ENCODE measurements around the gene C16orf95. TPM values are rescaled to one million over a fixed set of nuclear protein-coding genes. Genes with fewer than 3 reads are reported as not detected.

C16orf95 gene
- total and polyA plus RNA-seq, 4 donors: 2.0 to 6.2 (median 4.6) TPM

DNA sequence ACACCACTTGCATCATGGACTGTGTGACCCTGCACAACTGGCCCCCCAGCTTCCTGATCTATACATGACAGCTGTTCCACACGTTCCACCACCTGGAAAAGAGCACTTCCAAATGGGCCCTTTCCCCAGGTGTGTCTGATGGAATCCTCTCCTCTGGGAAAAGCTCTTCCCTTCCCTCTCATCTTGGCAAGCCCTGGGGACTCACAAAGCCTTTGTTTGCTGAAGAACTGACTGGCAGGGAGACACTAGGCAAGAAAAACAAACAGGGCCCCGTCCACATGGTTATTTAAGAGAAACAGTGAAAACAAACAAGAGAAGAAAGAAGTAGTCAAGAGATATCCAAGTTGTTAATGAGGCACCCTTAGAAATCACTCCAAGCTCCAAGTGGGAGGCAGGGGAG is 52.6 kb downstream of the C16orf95 start:
- Histone ChIP-seq H3K27me3 (ENCODE audit: control insufficient read depth in 4 of 4, insufficient read depth in 4 of 4, low read length in 3 of 4) (no peaks in the 10 kb centered on the region), H3K4me1 (ENCODE audit: control insufficient read depth in 4 of 4, insufficient read depth in 4 of 4, low read length in 3 of 4) (peaks cover 0 to 6% (median 2%) of the 10 kb centered on the region in 4 donors), H3K36me3 (ENCODE audit: control insufficient read depth in 4 of 4, insufficient read depth in 3 of 4, low read depth in 1 of 4, low read length in 3 of 4) (no peaks in the 10 kb centered on the region), H3K9me3 (ENCODE audit: control insufficient read depth in 4 of 4, low read length in 3 of 4) (no peaks in the 10 kb centered on the region), H3K4me3 (ENCODE audit: low read depth in 1 of 3, low read length in 3 of 3) (peak overlapping the region in 1 of 3 donors; percentile 16), H3K27ac (ENCODE audit: low read depth in 1 of 2, low read length in 2 of 2) (no peak overlapping the region), H3K9ac (ENCODE audit: low read depth in 1 of 2, low read length in 2 of 2) (no peak overlapping the region)
- 48% methylated on average over 2 of the region's 2 CpGs for WGBS
- TF ChIP-seq RAD21 (IDR thresholded peaks at IDR 0.05): no peak
- TF ChIP-seq HNF4G (IDR thresholded peaks at IDR 0.05): no peak
- TF ChIP-seq, protein P1, sequence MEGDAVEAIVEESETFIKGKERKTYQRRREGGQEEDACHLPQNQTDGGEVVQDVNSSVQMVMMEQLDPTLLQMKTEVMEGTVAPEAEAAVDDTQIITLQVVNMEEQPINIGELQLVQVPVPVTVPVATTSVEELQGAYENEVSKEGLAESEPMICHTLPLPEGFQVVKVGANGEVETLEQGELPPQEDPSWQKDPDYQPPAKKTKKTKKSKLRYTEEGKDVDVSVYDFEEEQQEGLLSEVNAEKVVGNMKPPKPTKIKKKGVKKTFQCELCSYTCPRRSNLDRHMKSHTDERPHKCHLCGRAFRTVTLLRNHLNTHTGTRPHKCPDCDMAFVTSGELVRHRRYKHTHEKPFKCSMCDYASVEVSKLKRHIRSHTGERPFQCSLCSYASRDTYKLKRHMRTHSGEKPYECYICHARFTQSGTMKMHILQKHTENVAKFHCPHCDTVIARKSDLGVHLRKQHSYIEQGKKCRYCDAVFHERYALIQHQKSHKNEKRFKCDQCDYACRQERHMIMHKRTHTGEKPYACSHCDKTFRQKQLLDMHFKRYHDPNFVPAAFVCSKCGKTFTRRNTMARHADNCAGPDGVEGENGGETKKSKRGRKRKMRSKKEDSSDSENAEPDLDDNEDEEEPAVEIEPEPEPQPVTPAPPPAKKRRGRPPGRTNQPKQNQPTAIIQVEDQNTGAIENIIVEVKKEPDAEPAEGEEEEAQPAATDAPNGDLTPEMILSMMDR (IDR thresholded peaks at IDR 0.05; ENCODE audit: low read depth, low read length, missing input control): no peak
- TF ChIP-seq RXRA (IDR thresholded peaks at IDR 0.05): no peak
- no peak for TF ChIP-seq FOXA2 (IDR thresholded peaks at IDR 0.05)
- TF ChIP-seq, protein P2, sequence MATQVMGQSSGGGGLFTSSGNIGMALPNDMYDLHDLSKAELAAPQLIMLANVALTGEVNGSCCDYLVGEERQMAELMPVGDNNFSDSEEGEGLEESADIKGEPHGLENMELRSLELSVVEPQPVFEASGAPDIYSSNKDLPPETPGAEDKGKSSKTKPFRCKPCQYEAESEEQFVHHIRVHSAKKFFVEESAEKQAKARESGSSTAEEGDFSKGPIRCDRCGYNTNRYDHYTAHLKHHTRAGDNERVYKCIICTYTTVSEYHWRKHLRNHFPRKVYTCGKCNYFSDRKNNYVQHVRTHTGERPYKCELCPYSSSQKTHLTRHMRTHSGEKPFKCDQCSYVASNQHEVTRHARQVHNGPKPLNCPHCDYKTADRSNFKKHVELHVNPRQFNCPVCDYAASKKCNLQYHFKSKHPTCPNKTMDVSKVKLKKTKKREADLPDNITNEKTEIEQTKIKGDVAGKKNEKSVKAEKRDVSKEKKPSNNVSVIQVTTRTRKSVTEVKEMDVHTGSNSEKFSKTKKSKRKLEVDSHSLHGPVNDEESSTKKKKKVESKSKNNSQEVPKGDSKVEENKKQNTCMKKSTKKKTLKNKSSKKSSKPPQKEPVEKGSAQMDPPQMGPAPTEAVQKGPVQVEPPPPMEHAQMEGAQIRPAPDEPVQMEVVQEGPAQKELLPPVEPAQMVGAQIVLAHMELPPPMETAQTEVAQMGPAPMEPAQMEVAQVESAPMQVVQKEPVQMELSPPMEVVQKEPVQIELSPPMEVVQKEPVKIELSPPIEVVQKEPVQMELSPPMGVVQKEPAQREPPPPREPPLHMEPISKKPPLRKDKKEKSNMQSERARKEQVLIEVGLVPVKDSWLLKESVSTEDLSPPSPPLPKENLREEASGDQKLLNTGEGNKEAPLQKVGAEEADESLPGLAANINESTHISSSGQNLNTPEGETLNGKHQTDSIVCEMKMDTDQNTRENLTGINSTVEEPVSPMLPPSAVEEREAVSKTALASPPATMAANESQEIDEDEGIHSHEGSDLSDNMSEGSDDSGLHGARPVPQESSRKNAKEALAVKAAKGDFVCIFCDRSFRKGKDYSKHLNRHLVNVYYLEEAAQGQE (IDR thresholded peaks at IDR 0.05): no peak
- no peak for TF ChIP-seq TAF1 (conservative IDR thresholded peaks at IDR 0.05)
- no peak for TF ChIP-seq SP1 (IDR thresholded peaks at IDR 0.05)
- TF ChIP-seq, protein P3, sequence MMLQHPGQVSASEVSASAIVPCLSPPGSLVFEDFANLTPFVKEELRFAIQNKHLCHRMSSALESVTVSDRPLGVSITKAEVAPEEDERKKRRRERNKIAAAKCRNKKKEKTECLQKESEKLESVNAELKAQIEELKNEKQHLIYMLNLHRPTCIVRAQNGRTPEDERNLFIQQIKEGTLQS (IDR thresholded peaks at IDR 0.05): no peak
- TF ChIP-seq, protein P4, sequence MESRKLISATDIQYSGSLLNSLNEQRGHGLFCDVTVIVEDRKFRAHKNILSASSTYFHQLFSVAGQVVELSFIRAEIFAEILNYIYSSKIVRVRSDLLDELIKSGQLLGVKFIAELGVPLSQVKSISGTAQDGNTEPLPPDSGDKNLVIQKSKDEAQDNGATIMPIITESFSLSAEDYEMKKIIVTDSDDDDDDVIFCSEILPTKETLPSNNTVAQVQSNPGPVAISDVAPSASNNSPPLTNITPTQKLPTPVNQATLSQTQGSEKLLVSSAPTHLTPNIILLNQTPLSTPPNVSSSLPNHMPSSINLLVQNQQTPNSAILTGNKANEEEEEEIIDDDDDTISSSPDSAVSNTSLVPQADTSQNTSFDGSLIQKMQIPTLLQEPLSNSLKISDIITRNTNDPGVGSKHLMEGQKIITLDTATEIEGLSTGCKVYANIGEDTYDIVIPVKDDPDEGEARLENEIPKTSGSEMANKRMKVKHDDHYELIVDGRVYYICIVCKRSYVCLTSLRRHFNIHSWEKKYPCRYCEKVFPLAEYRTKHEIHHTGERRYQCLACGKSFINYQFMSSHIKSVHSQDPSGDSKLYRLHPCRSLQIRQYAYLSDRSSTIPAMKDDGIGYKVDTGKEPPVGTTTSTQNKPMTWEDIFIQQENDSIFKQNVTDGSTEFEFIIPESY (IDR thresholded peaks at IDR 0.05): no peak
- no peak for TF ChIP-seq HNF4A (conservative IDR thresholded peaks at IDR 0.05)
- TF ChIP-seq YY1 (IDR thresholded peaks at IDR 0.05): no peak
- no peak for TF ChIP-seq GABPA (IDR thresholded peaks at IDR 0.05 in 1 of 2, conservative IDR thresholded peaks at IDR 0.05 in 1 of 2)
- TF ChIP-seq, protein P5, sequence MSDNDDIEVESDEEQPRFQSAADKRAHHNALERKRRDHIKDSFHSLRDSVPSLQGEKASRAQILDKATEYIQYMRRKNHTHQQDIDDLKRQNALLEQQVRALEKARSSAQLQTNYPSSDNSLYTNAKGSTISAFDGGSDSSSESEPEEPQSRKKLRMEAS (IDR thresholded peaks at IDR 0.05): no peak
- DNase-seq (ENCODE audit: low spot score): no peak

DNA sequence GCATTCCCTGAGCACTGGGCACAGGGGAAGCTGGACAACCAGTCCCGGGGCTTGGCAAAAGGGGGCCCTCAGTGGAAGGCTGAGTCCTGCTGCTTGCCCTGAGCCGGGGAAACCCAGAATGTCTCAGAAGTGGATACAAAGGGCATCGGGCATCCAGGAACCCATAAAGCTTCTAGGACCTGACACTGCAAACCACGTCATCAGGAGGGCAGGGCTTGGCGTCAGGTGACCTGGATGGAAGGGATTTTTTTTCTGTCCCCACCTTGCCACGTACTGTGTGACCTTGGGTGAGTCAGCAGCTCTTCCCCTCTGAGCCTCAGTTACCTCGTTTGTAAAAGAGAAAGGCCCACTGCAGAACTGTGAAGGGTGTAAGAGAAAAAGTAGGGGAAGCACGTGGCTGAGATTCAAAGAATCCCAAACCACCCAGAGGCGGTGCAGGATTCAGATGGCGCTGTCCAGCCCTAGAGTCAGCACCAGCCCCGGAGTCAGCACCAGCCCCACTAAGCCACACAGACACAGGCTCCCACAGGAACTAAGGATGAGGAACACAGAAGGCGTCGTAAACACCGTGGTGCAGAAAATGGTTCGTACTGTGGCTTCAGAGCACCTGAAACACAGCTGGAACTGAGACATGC is 53.7 kb downstream of the C16orf95 start:
- Histone ChIP-seq H3K36me3 (ENCODE audit: control insufficient read depth in 4 of 4, insufficient read depth in 3 of 4, low read depth in 1 of 4, low read length in 3 of 4) (no peaks in the 10 kb centered on the region), H3K9ac (ENCODE audit: low read depth in 1 of 2, low read length in 2 of 2) (no peak overlapping the region), H3K4me3 (ENCODE audit: low read depth in 1 of 3, low read length in 3 of 3) (no peak overlapping the region), H3K9me3 (ENCODE audit: control insufficient read depth in 4 of 4, low read length in 3 of 4) (no peaks in the 10 kb centered on the region), H3K27ac (ENCODE audit: low read depth in 1 of 2, low read length in 2 of 2) (no peak overlapping the region), H3K4me1 (ENCODE audit: control insufficient read depth in 4 of 4, insufficient read depth in 4 of 4, low read length in 3 of 4) (peaks cover 0 to 6% (median 2%) of the 10 kb centered on the region in 4 donors), H3K27me3 (ENCODE audit: control insufficient read depth in 4 of 4, insufficient read depth in 4 of 4, low read length in 3 of 4) (no peaks in the 10 kb centered on the region)
- no peak for DNase-seq (ENCODE audit: low spot score)
- TF ChIP-seq, protein P4 (IDR thresholded peaks at IDR 0.05): no peak
- TF ChIP-seq TAF1 (conservative IDR thresholded peaks at IDR 0.05) (no peak), SP1 (IDR thresholded peaks at IDR 0.05) (no peak), RAD21 (IDR thresholded peaks at IDR 0.05) (no peak), EGR1 (IDR thresholded peaks at IDR 0.05; ENCODE audit: low read depth in 2 of 2) (no peak), NR2F2 (IDR thresholded peaks at IDR 0.05) (no peak), YY1 (IDR thresholded peaks at IDR 0.05) (no peak), FOXA1 (IDR thresholded peaks at IDR 0.05) (no peak)
- TF ChIP-seq, protein P5 (IDR thresholded peaks at IDR 0.05): no peak
- TF ChIP-seq, protein P3 (IDR thresholded peaks at IDR 0.05): no peak
- 88% methylated on average over 15 of the region's 15 CpGs for WGBS

Data from liver (tissue), 9 donors.